K562 (cell line): ENCODE results near the gene TNKS2. TPM values are rescaled to one million over a fixed set of nuclear protein-coding genes. Genes with fewer than 3 reads are reported as not detected.

ENCODE experiments used
- CBX5 ChIP-seq: IDR thresholded peaks from 2 replicates; pipeline ENCODE4 v1.6.1; 2014; ENCODE audit warnings: low read depth, borderline replicate concordance
- EHMT2 ChIP-seq: fragments of 450-650 bp; IDR thresholded peaks from 2 replicates; pipeline ENCODE4 v1.6.1; 2018; ENCODE audit warnings: antibody characterized with exemption
- FOS ChIP-seq: IDR thresholded peaks from 3 replicates; pipeline ENCODE4 v1.6.1; 2011; ENCODE audit not compliant: insufficient read length; ENCODE audit errors: extremely low read depth
- FOSL1 ChIP-seq: fragments of 200-800 bp; sonication (Bioruptor generic); conservative IDR thresholded peaks from 2 replicates; pipeline ENCODE4 v1.6.1; 2016; ENCODE audit warnings: missing genetic modification characterization, missing compliant biosample characterization
- HSF4 ChIP-seq: fragments of 250-450 bp; sonication (Bioruptor Pico); IDR thresholded peaks from 2 replicates; pipeline ENCODE4 v2.1.2; 2022; ENCODE audit warnings: mild to moderate bottlenecking, moderate library complexity, borderline replicate concordance
- JUNB ChIP-seq: fragments of 450-650 bp; formaldehyde crosslinking; conservative IDR thresholded peaks from 2 replicates; pipeline ENCODE4 v1.4.0; 2020; ENCODE audit warnings: mild to moderate bottlenecking
- L3MBTL2 ChIP-seq: fragments of 450-650 bp; IDR thresholded peaks from 2 replicates; pipeline ENCODE4 v1.6.1; 2016; ENCODE audit warnings: mild to moderate bottlenecking, moderate library complexity
- MEIS2 ChIP-seq: fragments of 450-650 bp; IDR thresholded peaks from 2 replicates; pipeline ENCODE4 v1.6.1; 2014; ENCODE audit warnings: mild to moderate bottlenecking; ENCODE audit not compliant: partially characterized antibody
- MYC ChIP-seq, 2 experiments: fragments of 250-450 bp in 1 of 2; sonication (Bioruptor Pico) in 1 of 2; IDR thresholded peaks; 2 replicates each; pipeline versions ENCODE4 v1.5.1 to v1.6.1; 2012 to 2021; ENCODE audit warnings: low read depth in 2 of 2, borderline replicate concordance in 1 of 2, improper control_type of control experiment in 1 of 2, low read length in 1 of 2, mild to moderate bottlenecking in 1 of 2, moderate library complexity in 1 of 2
- SMARCA4 ChIP-seq: fragments of 450-650 bp; IDR thresholded peaks from 2 replicates; pipeline ENCODE4 v1.6.1; 2016
- SRSF1 ChIP-seq: fragments of 200-400 bp; formaldehyde crosslinking; IDR thresholded peaks from 2 replicates; pipeline ENCODE4 v1.6.1; 2017; ENCODE audit warnings: mild to moderate bottlenecking, low read depth, low read length, moderate library complexity
- TRIM24 ChIP-seq, 2 experiments: fragments of 450-650 bp; IDR thresholded peaks; 2 replicates each; pipeline ENCODE4 v1.6.1; 2016
- ZC3H4 ChIP-seq: sonication (generic); formaldehyde crosslinking; IDR thresholded peaks from 2 replicates; pipeline ENCODE4 v1.9.0; 2021; ENCODE audit warnings: missing genetic modification reagents, borderline replicate concordance
- ZNF253 ChIP-seq: fragments of 250-450 bp; sonication (Bioruptor Pico); conservative IDR thresholded peaks from 2 replicates; pipeline ENCODE4 v1.6.1; 2021; ENCODE audit warnings: mild to moderate bottlenecking
- ZNF324 ChIP-seq: fragments of 250-450 bp; sonication (Bioruptor Pico); IDR thresholded peaks from 2 replicates; pipeline ENCODE4 v1.4.0; 2020; ENCODE audit warnings: mild to moderate bottlenecking
- polyA plus RNA-seq, 8 experiments: library from polyadenylated mRNA; depleted of rRNA in 4 of 8; stranded (reverse) in 5 of 8; unstranded in 3 of 8; fragments of >200 nt; fragmentation: Nextera tagmentation in 2 of 8; fragmentation: Illumina TruSeq in 1 of 8; extraction: Ambion mirVana in 2 of 8; extraction: Trizol in 1 of 8; gene quantifications; 2 replicates each; pipeline versions ENCODE4 v1.2.1 to v1.2.3, GENCODE V29; 2011 to 2014; ENCODE audit warnings: inconsistent platforms in 1 of 8, missing spikeins in 1 of 8
- total RNA-seq, 7 experiments: library from RNA; depleted of rRNA in 6 of 7; stranded (reverse); fragments of >200 nt in 6 of 7; fragmentation: Illumina TruSeq in 2 of 7; extraction: Trizol in 2 of 7; gene quantifications; 2 replicates each; pipeline versions ENCODE4 v1.2.1 to v1.2.3, GENCODE V29; 2011 to 2021; ENCODE audit warnings: low replicate concordance in 1 of 7
- TF ChIP-seq, protein P1 (sequence below): fragments of 200-800 bp; sonication (Bioruptor generic); IDR thresholded peaks from 2 replicates; pipeline ENCODE4 v1.6.1; 2017; ENCODE audit warnings: missing genetic modification characterization, missing compliant biosample characterization
- TF ChIP-seq, protein P2 (sequence below): fragments of 250-450 bp; sonication (Bioruptor Pico); IDR thresholded peaks from 2 replicates; pipeline ENCODE4 v1.4.0; 2020; ENCODE audit warnings: mild to moderate bottlenecking, moderate library complexity
- TF ChIP-seq, protein P3 (sequence below): sonication (generic); formaldehyde crosslinking; IDR thresholded peaks from 2 replicates; pipeline ENCODE4 v1.8.0; 2022; ENCODE audit warnings: mild to moderate bottlenecking, missing genetic modification reagents
- TF ChIP-seq, protein P4 (sequence below): fragments of 450-650 bp; IDR thresholded peaks from 2 replicates; pipeline ENCODE4 v1.7.0; 2016; ENCODE audit warnings: borderline replicate concordance

The TNKS2 gene
- total and polyA plus RNA-seq, 9 of the 15 experiments (the other 6 are each of a cell fraction or from before 2014, with no cell fraction given): 3.5 to 19.8 (median 8.6) TPM

DNA sequence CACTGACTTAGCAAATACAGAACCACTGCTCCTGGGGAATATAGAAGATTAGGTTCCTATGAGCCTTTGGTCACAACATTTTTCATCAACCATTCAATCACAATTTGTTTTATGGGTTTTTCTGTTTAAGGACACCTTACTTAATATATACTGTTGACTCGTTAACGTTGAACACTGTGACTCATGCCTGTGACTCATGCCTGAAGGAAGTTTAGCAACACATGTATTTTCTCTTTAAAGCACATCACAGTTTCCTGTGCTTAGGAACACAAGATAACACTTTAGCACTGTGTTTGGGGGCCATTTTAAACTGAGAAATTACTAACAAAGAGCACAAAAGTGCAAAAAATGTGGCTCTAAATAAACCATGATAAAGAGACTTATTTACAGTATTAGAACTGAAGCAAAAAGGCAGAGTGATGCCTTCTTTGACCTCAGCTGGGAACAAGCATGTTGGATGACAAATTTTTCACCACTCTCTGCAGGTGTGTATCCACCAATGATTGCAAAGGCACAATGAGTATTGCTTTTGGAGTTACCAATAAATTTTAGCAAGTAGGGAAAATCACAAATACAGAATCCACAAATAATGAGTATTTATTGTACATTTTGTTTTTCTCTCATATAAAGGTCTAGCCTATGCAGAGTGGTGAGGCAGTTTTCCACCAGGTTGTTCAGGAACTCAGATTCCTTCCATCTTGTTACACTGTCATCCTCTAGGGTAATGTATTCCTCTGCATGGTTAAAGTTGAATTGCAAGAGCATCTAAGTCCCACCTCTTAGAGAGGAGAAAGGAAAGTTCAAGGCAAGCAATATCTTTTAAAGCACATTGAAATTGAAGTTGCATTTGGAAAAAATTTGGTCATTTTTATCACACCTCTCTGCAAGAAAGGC is 103.8 kb downstream of the TNKS2 start (continued):
- TF ChIP-seq, protein P1, sequence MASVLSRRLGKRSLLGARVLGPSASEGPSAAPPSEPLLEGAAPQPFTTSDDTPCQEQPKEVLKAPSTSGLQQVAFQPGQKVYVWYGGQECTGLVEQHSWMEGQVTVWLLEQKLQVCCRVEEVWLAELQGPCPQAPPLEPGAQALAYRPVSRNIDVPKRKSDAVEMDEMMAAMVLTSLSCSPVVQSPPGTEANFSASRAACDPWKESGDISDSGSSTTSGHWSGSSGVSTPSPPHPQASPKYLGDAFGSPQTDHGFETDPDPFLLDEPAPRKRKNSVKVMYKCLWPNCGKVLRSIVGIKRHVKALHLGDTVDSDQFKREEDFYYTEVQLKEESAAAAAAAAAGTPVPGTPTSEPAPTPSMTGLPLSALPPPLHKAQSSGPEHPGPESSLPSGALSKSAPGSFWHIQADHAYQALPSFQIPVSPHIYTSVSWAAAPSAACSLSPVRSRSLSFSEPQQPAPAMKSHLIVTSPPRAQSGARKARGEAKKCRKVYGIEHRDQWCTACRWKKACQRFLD (CRISPR knock-in tag): 0 out of 2 replicates have a peak, but pooled peaks have one; percentile 33
- TF ChIP-seq, protein P2, sequence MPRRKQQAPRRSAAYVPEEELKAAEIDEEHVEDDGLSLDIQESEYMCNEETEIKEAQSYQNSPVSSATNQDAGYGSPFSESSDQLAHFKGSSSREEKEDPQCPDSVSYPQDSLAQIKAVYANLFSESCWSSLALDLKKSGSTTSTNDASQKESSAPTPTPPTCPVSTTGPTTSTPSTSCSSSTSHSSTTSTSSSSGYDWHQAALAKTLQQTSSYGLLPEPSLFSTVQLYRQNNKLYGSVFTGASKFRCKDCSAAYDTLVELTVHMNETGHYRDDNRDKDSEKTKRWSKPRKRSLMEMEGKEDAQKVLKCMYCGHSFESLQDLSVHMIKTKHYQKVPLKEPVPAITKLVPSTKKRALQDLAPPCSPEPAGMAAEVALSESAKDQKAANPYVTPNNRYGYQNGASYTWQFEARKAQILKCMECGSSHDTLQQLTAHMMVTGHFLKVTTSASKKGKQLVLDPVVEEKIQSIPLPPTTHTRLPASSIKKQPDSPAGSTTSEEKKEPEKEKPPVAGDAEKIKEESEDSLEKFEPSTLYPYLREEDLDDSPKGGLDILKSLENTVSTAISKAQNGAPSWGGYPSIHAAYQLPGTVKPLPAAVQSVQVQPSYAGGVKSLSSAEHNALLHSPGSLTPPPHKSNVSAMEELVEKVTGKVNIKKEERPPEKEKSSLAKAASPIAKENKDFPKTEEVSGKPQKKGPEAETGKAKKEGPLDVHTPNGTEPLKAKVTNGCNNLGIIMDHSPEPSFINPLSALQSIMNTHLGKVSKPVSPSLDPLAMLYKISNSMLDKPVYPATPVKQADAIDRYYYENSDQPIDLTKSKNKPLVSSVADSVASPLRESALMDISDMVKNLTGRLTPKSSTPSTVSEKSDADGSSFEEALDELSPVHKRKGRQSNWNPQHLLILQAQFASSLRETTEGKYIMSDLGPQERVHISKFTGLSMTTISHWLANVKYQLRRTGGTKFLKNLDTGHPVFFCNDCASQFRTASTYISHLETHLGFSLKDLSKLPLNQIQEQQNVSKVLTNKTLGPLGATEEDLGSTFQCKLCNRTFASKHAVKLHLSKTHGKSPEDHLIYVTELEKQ (CRISPR knock-in tag): no peak
- TF ChIP-seq EHMT2 (0 out of 2 replicates have a peak, but pooled peaks have one; percentile 39), ZC3H4 (CRISPR knock-in tag) (no peak), FOS (peak; percentile 71), L3MBTL2 (no peak), MEIS2 (peak; percentile 56), ZNF253 (CRISPR knock-in tag) (no peak), FOSL1 (tag) (peak; percentile 99), MYC (IDR thresholded peaks at IDR 0.05; ENCODE audit: low read depth, low read length) (peak; percentile 41; the same call in 1 of the 2 replicates), MYC (CRISPR knock-in tag; IDR thresholded peaks at IDR 0.05; ENCODE audit: borderline replicate concordance, low read depth) (no peak), HSF4 (CRISPR knock-in tag) (no peak), JUNB (CRISPR knock-in tag) (peak; percentile 61; the same call in 1 of the 2 replicates), ZNF324 (no peak), SRSF1 (no peak), TRIM24 (IDR thresholded peaks at IDR 0.05) (peak; percentile 11 to 74; a peak in 2 of 4 replicates), CBX5 (no peak), SMARCA4 (peak; percentile 90)
- TF ChIP-seq, protein P3, sequence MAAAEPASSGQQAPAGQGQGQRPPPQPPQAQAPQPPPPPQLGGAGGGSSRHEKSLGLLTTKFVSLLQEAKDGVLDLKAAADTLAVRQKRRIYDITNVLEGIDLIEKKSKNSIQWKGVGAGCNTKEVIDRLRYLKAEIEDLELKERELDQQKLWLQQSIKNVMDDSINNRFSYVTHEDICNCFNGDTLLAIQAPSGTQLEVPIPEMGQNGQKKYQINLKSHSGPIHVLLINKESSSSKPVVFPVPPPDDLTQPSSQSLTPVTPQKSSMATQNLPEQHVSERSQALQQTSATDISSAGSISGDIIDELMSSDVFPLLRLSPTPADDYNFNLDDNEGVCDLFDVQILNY: 0 out of 2 replicates have a peak, but pooled peaks have one; percentile 32
- TF ChIP-seq, protein P4, sequence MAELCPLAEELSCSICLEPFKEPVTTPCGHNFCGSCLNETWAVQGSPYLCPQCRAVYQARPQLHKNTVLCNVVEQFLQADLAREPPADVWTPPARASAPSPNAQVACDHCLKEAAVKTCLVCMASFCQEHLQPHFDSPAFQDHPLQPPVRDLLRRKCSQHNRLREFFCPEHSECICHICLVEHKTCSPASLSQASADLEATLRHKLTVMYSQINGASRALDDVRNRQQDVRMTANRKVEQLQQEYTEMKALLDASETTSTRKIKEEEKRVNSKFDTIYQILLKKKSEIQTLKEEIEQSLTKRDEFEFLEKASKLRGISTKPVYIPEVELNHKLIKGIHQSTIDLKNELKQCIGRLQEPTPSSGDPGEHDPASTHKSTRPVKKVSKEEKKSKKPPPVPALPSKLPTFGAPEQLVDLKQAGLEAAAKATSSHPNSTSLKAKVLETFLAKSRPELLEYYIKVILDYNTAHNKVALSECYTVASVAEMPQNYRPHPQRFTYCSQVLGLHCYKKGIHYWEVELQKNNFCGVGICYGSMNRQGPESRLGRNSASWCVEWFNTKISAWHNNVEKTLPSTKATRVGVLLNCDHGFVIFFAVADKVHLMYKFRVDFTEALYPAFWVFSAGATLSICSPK: no peak
